OCI-LY3 (cell line): ENCODE data around the gene NCKAP5.

Experiments used
- EZH2phosphoT487 ChIP-seq: fragments of 200-600 bp; shearing (Covaris generic); IDR thresholded peaks from 2 replicates; pipeline ENCODE4 v1.6.1; 2018; ENCODE audit warnings: antibody characterized with exemption, mixed run types, low read depth
- TF ChIP-seq, protein P1 (sequence below): fragments of 200-600, 300-600 bp; sonication (generic); IDR thresholded peaks from 2 replicates; pipeline ENCODE4 v1.5.1; 2014; ENCODE audit warnings: antibody characterized with exemption, low read length, low read depth

DNA sequence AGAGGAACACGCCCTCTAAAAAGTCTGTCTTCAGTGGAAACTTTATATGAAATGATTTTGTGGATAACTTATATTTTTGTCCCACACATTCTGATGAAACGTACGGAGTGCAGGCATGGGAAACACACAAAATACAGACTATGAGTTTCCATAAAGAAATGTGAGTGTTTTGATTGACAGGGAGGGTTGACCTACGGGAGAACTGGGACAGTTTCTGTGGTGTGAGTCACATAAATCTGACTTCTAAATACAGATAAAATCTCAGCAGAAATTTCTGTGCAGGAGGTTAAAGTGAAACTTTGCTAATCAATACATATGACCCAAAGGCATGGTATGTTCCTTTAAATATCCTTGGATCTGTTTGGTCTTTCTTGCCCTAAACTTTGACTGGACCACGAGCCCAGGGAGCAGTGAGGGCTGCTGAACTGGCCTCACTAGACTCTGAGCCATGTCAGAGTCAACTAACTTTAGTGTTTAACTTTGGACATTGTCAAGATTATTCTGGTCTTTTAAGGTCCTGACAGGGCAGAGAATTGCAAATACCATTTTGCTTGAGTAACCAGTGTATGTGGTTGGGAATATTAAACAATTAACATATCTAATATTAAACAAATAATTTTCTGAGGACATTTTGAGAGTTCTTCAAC, 691.4 kb downstream of the NCKAP5 start:
- TF ChIP-seq, protein P1, sequence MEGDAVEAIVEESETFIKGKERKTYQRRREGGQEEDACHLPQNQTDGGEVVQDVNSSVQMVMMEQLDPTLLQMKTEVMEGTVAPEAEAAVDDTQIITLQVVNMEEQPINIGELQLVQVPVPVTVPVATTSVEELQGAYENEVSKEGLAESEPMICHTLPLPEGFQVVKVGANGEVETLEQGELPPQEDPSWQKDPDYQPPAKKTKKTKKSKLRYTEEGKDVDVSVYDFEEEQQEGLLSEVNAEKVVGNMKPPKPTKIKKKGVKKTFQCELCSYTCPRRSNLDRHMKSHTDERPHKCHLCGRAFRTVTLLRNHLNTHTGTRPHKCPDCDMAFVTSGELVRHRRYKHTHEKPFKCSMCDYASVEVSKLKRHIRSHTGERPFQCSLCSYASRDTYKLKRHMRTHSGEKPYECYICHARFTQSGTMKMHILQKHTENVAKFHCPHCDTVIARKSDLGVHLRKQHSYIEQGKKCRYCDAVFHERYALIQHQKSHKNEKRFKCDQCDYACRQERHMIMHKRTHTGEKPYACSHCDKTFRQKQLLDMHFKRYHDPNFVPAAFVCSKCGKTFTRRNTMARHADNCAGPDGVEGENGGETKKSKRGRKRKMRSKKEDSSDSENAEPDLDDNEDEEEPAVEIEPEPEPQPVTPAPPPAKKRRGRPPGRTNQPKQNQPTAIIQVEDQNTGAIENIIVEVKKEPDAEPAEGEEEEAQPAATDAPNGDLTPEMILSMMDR: no peak
- no peak for TF ChIP-seq EZH2phosphoT487
